Trophoblast cell (in vitro differentiated cells and primary cell): ENCODE data around the gene CDH5.

Experiments used
- DNase-seq, 2 donors: peaks; one replicate each; pipeline ENCODE4 v3.0.0-alpha.2; 2016
- H2AFZ ChIP-seq: 2 replicates; pipeline ENCODE4 v1.6.1; 2013; ENCODE audit warnings: low read length, moderate library complexity, mild to moderate bottlenecking; ENCODE audit not compliant: insufficient read depth, poor library complexity
- H2AK5ac ChIP-seq: 2 replicates; pipeline ENCODE4 v1.6.1; 2013; ENCODE audit warnings: mild to moderate bottlenecking, low read length
- H2BK120ac ChIP-seq: 2 replicates; pipeline ENCODE4 v1.6.1; 2013; ENCODE audit warnings: low read length, mild to moderate bottlenecking, moderate library complexity; ENCODE audit not compliant: insufficient read depth, poor library complexity
- H2BK12ac ChIP-seq: 2 replicates; pipeline ENCODE4 v1.6.1; 2013; ENCODE audit warnings: mild to moderate bottlenecking, low read length, moderate library complexity
- H2BK5ac ChIP-seq: 2 replicates; pipeline ENCODE4 v1.6.1; 2013; ENCODE audit warnings: low read length, low read depth, moderate library complexity, mild to moderate bottlenecking; ENCODE audit not compliant: poor library complexity
- H3K14ac ChIP-seq: 2 replicates; pipeline ENCODE4 v1.6.1; 2013; ENCODE audit warnings: mild to moderate bottlenecking, low read length
- H3K18ac ChIP-seq: 2 replicates; pipeline ENCODE4 v1.6.1; 2013; ENCODE audit warnings: mild to moderate bottlenecking, low read length
- H3K23ac ChIP-seq: 2 replicates; pipeline ENCODE4 v1.6.1; 2013; ENCODE audit warnings: low read length
- H3K27ac ChIP-seq: 2 replicates; pipeline ENCODE4 v1.5.1; 2013; ENCODE audit warnings: low read depth, mild to moderate bottlenecking, inconsistent platforms, low read length, moderate library complexity
- H3K27me3 ChIP-seq: 2 replicates; pipeline ENCODE4 v1.6.1; 2013; ENCODE audit warnings: inconsistent platforms, mild to moderate bottlenecking, low read length, moderate library complexity; ENCODE audit not compliant: insufficient read depth
- H3K36me3 ChIP-seq, 2 experiments: 1 replicate in 1 of 2; 2 replicates in 1 of 2; pipeline ENCODE4 v1.6.1; 2013; ENCODE audit warnings: low read length in 2 of 2, mild to moderate bottlenecking in 2 of 2, moderate library complexity in 1 of 2; ENCODE audit not compliant: insufficient read depth in 2 of 2, control insufficient read depth in 1 of 2
- H3K4ac ChIP-seq: 2 replicates; pipeline ENCODE4 v1.6.1; 2013; ENCODE audit warnings: low read depth, mild to moderate bottlenecking, low read length, moderate library complexity
- H3K4me1 ChIP-seq, 2 experiments: 1 replicate in 1 of 2; 2 replicates in 1 of 2; pipeline ENCODE4 v1.6.1; 2013; ENCODE audit warnings: low read length in 2 of 2, mild to moderate bottlenecking in 2 of 2, moderate library complexity in 1 of 2; ENCODE audit not compliant: insufficient read depth in 2 of 2, control insufficient read depth in 1 of 2
- H3K4me2 ChIP-seq: 2 replicates; pipeline ENCODE4 v1.6.1; 2013; ENCODE audit warnings: inconsistent platforms, mild to moderate bottlenecking, low read length, moderate library complexity
- H3K4me3 ChIP-seq: 2 replicates; pipeline ENCODE4 v1.5.1; 2013; ENCODE audit warnings: mild to moderate bottlenecking, low read depth, low read length, inconsistent platforms
- H3K79me1 ChIP-seq: one replicate; pipeline ENCODE4 v1.6.1; 2013; ENCODE audit warnings: low read length
- H3K79me2 ChIP-seq: 2 replicates; pipeline ENCODE4 v1.6.1; 2013; ENCODE audit warnings: low read length, mild to moderate bottlenecking; ENCODE audit not compliant: control insufficient read depth, insufficient read depth, poor library complexity
- H3K9ac ChIP-seq: 2 replicates; pipeline ENCODE4 v1.6.1; 2013; ENCODE audit warnings: mild to moderate bottlenecking, low read length
- H3K9me3 ChIP-seq: 2 replicates; pipeline ENCODE4 v1.6.1; 2013; ENCODE audit warnings: low read depth, mild to moderate bottlenecking, control low read depth, inconsistent platforms, low read length; ENCODE audit not compliant: insufficient read depth
- H4K12ac ChIP-seq: 2 replicates; pipeline ENCODE4 v1.6.1; 2013; ENCODE audit warnings: low read depth, mild to moderate bottlenecking, low read length, moderate library complexity
- H4K8ac ChIP-seq: 2 replicates; pipeline ENCODE4 v1.6.1; 2013; ENCODE audit warnings: low read depth, mild to moderate bottlenecking, low read length, moderate library complexity
- H4K91ac ChIP-seq: one replicate; pipeline ENCODE4 v1.6.1; 2013; ENCODE audit warnings: low read depth, mild to moderate bottlenecking, low read length, moderate library complexity
- WGBS: extraction: QIAGEN DNeasy Blood & Tissue Kit; methylation state at CpG from one replicate; pipeline ENCODE4 v1.1.7; 2013; ENCODE audit warnings: missing lambda C conversion rate; ENCODE audit not compliant: insufficient read length, insufficient coverage; ENCODE audit errors: extremely low coverage; 5-methylcytosine and 5-hydroxymethylcytosine counted together

CDH5 gene

GRCh38 chr16:66400503-66401380, 34.3 kb downstream of the CDH5 start:
- H3K36me3 ChIP-seq = peaks cover 3 to 9% of the 10 kb centered on the region in 2 experiments
- no peak overlapping the region for H3K18ac ChIP-seq
- H2BK120ac ChIP-seq = no peak overlapping the region
- H3K23ac ChIP-seq = no peak overlapping the region
- no peak overlapping the region for H4K8ac ChIP-seq
- no CpG with 5 or more reads among the region's 20 CpGs for WGBS
- H3K4me3 ChIP-seq = no peak overlapping the region
- no peak for DNase-seq
- no peak overlapping the region for H3K14ac ChIP-seq
- H3K79me1 ChIP-seq = no peaks in the 10 kb centered on the region
- no peak overlapping the region for H3K9ac ChIP-seq
- H3K4me2 ChIP-seq = no peak overlapping the region
- H3K4ac ChIP-seq = no peak overlapping the region
- H3K27me3 ChIP-seq = no peaks in the 10 kb centered on the region
- H3K4me1 ChIP-seq = no peaks in the 10 kb centered on the region
- H3K9me3 ChIP-seq = peaks cover 2% of the 10 kb centered on the region
- H2BK5ac ChIP-seq = no peak overlapping the region
- no peak overlapping the region for H2AFZ ChIP-seq
- no peak overlapping the region for H2BK12ac ChIP-seq
- no peak overlapping the region for H4K12ac ChIP-seq
- H4K91ac ChIP-seq = no peak overlapping the region
- no peaks in the 10 kb centered on the region for H3K79me2 ChIP-seq
- H3K27ac ChIP-seq = no peak overlapping the region
- H2AK5ac ChIP-seq = no peak overlapping the region

DNA sequence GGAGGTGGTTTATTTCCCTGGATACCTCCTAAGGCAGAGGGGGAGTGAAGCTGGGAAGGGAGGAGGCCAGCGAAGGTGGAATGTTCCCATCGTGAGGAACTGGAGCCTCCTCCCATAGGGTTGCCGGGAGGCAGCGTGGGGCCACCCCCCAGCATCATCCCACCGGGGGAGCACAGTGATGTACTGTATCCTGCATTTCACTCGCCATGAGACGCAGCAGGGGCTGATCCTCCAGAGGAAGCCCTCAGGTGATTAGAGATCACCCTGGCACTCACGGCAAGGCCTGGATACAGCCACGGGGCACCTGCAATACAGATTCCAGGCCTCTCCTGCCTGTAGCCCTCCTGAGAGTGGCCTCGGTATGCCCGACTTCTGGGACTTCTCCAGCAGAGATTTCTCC, 35.1 kb downstream of the CDH5 start:
- Histone ChIP-seq H3K79me2 (no peaks in the 10 kb centered on the region), H3K4me3 (no peak overlapping the region)

GRCh38 chr16:66402166-66402565, 35.7 kb downstream of the CDH5 start:
- no peak overlapping the region for H3K4me2 ChIP-seq
- no peak overlapping the region for H4K91ac ChIP-seq
- no peak overlapping the region for H3K23ac ChIP-seq
- peaks cover 2% of the 10 kb centered on the region for H3K9me3 ChIP-seq
- H3K9ac ChIP-seq = no peak overlapping the region
- no peaks in the 10 kb centered on the region for H3K79me2 ChIP-seq
- peaks cover 0 to 2% of the 10 kb centered on the region in 2 experiments for H3K4me1 ChIP-seq
- no peaks in the 10 kb centered on the region for H3K27me3 ChIP-seq
- no peak overlapping the region for H3K18ac ChIP-seq
- H3K27ac ChIP-seq = no peak overlapping the region
- H3K14ac ChIP-seq = no peak overlapping the region
- H2AFZ ChIP-seq = no peak overlapping the region
- WGBS = no CpG with 5 or more reads among the region's 12 CpGs
- no peak overlapping the region for H4K8ac ChIP-seq
- H2BK12ac ChIP-seq = no peak overlapping the region
- peaks cover 3 to 9% of the 10 kb centered on the region in 2 experiments for H3K36me3 ChIP-seq
- no peak for DNase-seq
- no peak overlapping the region for H3K4ac ChIP-seq
- H2BK120ac ChIP-seq = no peak overlapping the region
- no peak overlapping the region for H2BK5ac ChIP-seq
- H2AK5ac ChIP-seq = no peak overlapping the region
- no peak overlapping the region for H3K4me3 ChIP-seq
- H3K79me1 ChIP-seq = peaks cover 8% of the 10 kb centered on the region
- H4K12ac ChIP-seq = no peak overlapping the region

More for the DNA sequence above, 35.1 kb downstream of the CDH5 start:
- Histone ChIP-seq H2BK12ac (no peak overlapping the region), H2AFZ (no peak overlapping the region), H3K27ac (no peak overlapping the region), H2BK5ac (no peak overlapping the region), H3K9me3 (peaks cover 2% of the 10 kb centered on the region), H4K8ac (no peak overlapping the region), H3K9ac (no peak overlapping the region), H4K91ac (no peak overlapping the region), H2AK5ac (no peak overlapping the region), H3K27me3 (no peaks in the 10 kb centered on the region), H3K23ac (no peak overlapping the region), H3K79me1 (peaks cover 3% of the 10 kb centered on the region), H3K4me1 (no peaks in the 10 kb centered on the region), H3K4ac (no peak overlapping the region), H3K4me2 (no peak overlapping the region), H3K36me3 (peaks cover 3 to 9% of the 10 kb centered on the region in 2 experiments), H3K14ac (no peak overlapping the region), H2BK120ac (no peak overlapping the region), H3K18ac (no peak overlapping the region), H4K12ac (no peak overlapping the region)
- DNase-seq = no peak
- WGBS = no CpG with 5 or more reads among the region's 11 CpGs

DNA sequence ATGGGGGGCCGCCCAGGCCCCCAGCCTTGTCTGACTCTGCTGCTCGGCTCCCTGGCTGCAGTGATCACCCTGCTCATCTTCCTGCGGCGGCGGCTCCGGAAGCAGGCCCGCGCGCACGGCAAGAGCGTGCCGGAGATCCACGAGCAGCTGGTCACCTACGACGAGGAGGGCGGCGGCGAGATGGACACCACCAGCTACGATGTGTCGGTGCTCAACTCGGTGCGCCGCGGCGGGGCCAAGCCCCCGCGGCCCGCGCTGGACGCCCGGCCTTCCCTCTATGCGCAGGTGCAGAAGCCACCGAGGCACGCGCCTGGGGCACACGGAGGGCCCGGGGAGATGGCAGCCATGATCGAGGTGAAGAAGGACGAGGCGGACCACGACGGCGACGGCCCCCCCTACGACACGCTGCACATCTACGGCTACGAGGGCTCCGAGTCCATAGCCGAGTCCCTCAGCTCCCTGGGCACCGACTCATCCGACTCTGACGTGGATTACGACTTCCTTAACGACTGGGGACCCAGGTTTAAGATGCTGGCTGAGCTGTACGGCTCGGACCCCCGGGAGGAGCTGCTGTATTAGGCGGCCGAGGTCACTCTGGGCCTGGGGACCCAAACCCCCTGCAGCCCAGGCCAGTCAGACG, 36.2 kb downstream of the CDH5 start:
- no peak overlapping the region for H4K8ac ChIP-seq
- H2BK12ac ChIP-seq = no peak overlapping the region
- H3K23ac ChIP-seq = no peak overlapping the region
- no peak overlapping the region for H2AFZ ChIP-seq
- H2BK120ac ChIP-seq = no peak overlapping the region
- peaks cover 3 to 9% of the 10 kb centered on the region in 2 experiments for H3K36me3 ChIP-seq
- no peak overlapping the region for H3K9ac ChIP-seq
- no peak overlapping the region for H3K27ac ChIP-seq
- no CpG with 5 or more reads among the region's 61 CpGs for WGBS
- H3K4me3 ChIP-seq = no peak overlapping the region
- H2AK5ac ChIP-seq = no peak overlapping the region
- DNase-seq = no peak
- H3K79me2 ChIP-seq = no peaks in the 10 kb centered on the region
- H3K18ac ChIP-seq = no peak overlapping the region
- H2BK5ac ChIP-seq = no peak overlapping the region
- H4K12ac ChIP-seq = no peak overlapping the region
- no peak overlapping the region for H3K4ac ChIP-seq
- peaks cover 0 to 2% of the 10 kb centered on the region in 2 experiments for H3K4me1 ChIP-seq
- no peak overlapping the region for H3K14ac ChIP-seq
- H3K4me2 ChIP-seq = no peak overlapping the region
- no peaks in the 10 kb centered on the region for H3K27me3 ChIP-seq
- peaks cover 8% of the 10 kb centered on the region for H3K79me1 ChIP-seq
- H3K9me3 ChIP-seq = peaks cover 2% of the 10 kb centered on the region
- H4K91ac ChIP-seq = no peak overlapping the region
